Activated CD8-positive, alpha-beta memory T cell treated with anti-CD3 and anti-CD28 coated beads, Interleukin-2, amount 10 ng/mL, durations not matched to agents 7 days and 5 days (primary cell): ENCODE data around the gene VOPP1. TPM values are rescaled to one million over a fixed set of nuclear protein-coding genes. Genes with fewer than 3 reads are reported as not detected.
"Not testable (repeated sequence)": the region's sequence is repeated elsewhere in the genome, so short reads cannot be mapped to it uniquely, and the experiment has no call there.

Source experiments
- ATAC-seq: fragments of 150-1000 bp; cut with Tn5 transposase; one replicate; pipeline ENCODE4 v1.10.0; 2021; ENCODE audit warnings: moderate library complexity
- CTCF ChIA-PET: fragments of 350-600 bp; sonication (Branson Sonifier 250); formaldehyde crosslinking; loops from one replicate; lab custom pipeline; 2021; ENCODE audit warnings: antibody characterized with exemption; lab: Charles Lee
- DNase-seq: peaks from one replicate; pipeline ENCODE4 v3.0.0-alpha.2; 2020
- H3K27ac Mint-ChIP-seq: one replicate; pipeline ENCODE4 v1.8.0; 2021; ENCODE audit warnings: mild to moderate bottlenecking, mixed read lengths
- H3K27me3 Mint-ChIP-seq: one replicate; pipeline ENCODE4 v1.8.0; 2021; ENCODE audit warnings: mixed read lengths
- H3K36me3 Mint-ChIP-seq: one replicate; pipeline ENCODE4 v1.8.0; 2021; ENCODE audit warnings: mild to moderate bottlenecking, mixed read lengths
- H3K4me1 Mint-ChIP-seq: one replicate; pipeline ENCODE4 v1.8.0; 2021; ENCODE audit warnings: mixed read lengths
- H3K4me3 Mint-ChIP-seq: one replicate; pipeline ENCODE4 v1.8.0; 2021; ENCODE audit warnings: mild to moderate bottlenecking, moderate library complexity, mixed read lengths
- H3K9me3 Mint-ChIP-seq: one replicate; pipeline ENCODE4 v1.8.0; 2022; ENCODE audit warnings: low read depth, mixed read lengths
- total RNA-seq, 2 experiments: library from RNA; stranded (reverse); gene quantifications; one replicate each; pipeline ENCODE4 v1.2.3, GENCODE V29; 2021

VOPP1 gene
- total RNA-seq, 2 experiments from 2014 or later = 42.3 to 67.3 TPM

DNA sequence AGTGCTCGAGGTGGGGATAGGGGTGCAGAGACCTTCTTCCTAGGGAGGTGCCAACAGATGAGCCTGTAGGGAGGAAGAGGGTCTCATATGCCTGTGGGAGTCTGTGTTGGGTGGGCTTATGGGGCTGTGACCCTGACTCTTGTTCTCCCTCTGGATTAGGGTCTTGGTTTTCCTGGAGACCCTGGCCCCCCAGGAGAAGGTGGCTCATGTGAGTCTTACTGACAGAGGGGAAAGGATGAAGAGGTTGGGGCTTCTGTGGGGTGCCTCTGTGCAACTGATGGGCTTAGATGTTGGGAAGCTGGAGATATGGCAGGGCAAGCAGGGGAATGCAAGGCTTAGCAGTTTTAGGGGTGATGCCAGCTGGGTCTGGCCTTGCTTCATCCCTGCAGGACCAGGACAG, 20.2 kb upstream of the VOPP1 start:
- H3K4me1 Mint-ChIP-seq = no peaks in the 10 kb centered on the region
- H3K36me3 Mint-ChIP-seq = no peaks in the 10 kb centered on the region
- no peak overlapping the region for H3K4me3 Mint-ChIP-seq
- H3K9me3 Mint-ChIP-seq = no peaks in the 10 kb centered on the region
- no peak for ATAC-seq
- CTCF ChIA-PET = no interaction called here
- DNase-seq = no peak
- H3K27me3 Mint-ChIP-seq = peaks cover 9% of the 10 kb centered on the region
- H3K27ac Mint-ChIP-seq = no peak overlapping the region

DNA sequence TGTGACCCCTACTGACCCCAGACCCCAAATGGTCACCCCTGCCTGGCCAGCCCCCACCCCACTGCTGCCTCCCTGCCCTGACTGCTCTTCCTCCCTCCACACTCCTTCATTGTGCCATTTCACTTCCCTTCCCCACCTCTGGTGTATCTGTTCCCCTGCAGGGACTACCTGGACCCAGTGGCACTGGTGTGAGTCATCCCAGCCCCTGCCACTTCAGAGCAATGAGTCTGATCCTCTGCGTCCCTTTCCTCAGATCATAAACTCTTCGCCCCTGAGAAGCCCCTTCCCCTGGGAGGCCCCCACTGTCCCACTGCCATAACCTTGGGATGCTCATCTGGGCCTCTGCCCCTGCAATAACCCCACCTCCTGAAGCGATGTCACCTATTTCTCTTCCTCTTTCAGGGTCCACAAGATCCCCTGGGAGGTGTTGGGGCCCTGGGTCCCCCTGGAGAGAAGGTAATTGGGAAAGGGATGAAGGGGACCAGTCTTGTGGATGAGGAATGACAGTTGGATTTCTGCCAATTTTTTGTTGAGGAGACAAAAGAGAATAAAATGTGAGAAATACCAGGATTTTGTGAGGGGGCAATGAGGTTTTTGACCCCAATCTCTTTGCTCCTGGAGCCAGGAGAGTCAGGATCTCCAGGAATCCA, 19.1 kb upstream of the VOPP1 start:
- Mint-ChIP-seq H3K36me3 (no peaks in the 10 kb centered on the region), H3K27ac (no peak overlapping the region), H3K4me1 (no peaks in the 10 kb centered on the region), H3K4me3 (no peak overlapping the region), H3K9me3 (no peaks in the 10 kb centered on the region), H3K27me3 (peaks cover 12% of the 10 kb centered on the region)
- ATAC-seq (no peak), DNase-seq (no peak)
- CTCF ChIA-PET = no interaction called here

DNA sequence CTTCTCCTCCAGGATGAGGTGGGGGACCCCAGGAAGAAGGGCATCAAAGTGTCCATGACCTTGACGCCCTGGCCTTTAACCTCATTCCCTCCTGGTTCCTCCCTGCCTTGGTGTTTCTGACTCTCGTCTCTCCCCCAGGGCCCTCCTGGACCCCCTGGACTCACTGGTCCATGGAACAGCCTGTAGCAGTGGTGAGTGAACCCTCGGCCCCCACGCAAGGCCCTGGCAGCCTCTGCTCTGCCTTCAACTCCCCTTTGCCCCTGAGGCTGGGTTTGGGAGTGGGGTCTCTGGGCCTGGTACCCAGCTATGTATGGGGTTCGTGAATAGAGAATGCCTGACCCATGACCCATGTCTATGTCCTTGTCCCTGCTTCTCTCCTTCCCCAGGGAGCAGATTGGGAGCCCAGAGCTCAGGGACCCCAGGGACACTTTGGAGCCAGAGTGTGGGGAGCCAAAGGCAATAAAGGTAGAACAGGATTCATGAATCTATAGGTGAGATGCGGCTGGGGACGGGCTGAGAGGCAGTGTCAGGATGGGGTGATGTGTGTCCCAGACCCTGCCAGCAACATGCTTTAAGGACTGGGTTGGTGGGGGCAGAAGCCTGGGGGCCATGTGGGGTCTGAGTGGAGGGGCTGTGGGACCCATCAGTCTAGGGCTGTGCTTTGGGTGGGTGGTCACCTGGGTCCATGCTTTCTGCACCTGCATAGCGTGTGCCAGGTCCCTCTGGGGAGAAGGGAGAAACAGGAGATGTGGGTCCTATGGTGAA, 18.4 kb upstream of the VOPP1 start:
- CTCF ChIA-PET = no interaction called here
- Mint-ChIP-seq H3K27me3 (peaks cover 18% of the 10 kb centered on the region), H3K36me3 (no peaks in the 10 kb centered on the region), H3K9me3 (no peaks in the 10 kb centered on the region), H3K4me3 (no peak overlapping the region), H3K27ac (no peak overlapping the region), H3K4me1 (no peaks in the 10 kb centered on the region)
- no peak for DNase-seq
- ATAC-seq = no peak

DNA sequence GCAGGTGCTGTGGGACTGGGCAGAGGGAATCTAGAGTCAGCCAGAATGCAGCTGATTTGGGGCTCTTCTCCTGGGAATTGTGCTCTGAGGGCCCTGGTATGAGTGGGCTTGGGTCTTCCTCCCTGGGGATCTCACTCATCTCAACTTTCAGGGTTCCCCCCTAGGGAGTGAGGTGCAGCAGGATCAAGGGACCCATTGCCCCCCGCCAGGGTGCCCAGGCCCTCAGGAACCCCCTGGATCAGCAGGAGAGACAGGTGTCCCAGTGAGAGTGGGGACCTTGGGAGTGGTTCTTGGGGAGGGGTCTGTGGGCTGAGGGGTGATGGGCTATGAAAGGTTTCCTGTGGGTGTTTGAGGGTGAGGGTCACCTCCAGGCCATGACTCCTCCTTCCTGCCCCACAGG, 17.6 kb upstream of the VOPP1 start:
- no peaks in the 10 kb centered on the region for H3K9me3 Mint-ChIP-seq
- no peak overlapping the region for H3K27ac Mint-ChIP-seq
- no peak for ATAC-seq
- H3K4me1 Mint-ChIP-seq = no peaks in the 10 kb centered on the region
- peaks cover 14% of the 10 kb centered on the region for H3K27me3 Mint-ChIP-seq
- no peak overlapping the region for H3K4me3 Mint-ChIP-seq
- H3K36me3 Mint-ChIP-seq = no peaks in the 10 kb centered on the region
- no peak for DNase-seq
- CTCF ChIA-PET = no interaction called here

DNA sequence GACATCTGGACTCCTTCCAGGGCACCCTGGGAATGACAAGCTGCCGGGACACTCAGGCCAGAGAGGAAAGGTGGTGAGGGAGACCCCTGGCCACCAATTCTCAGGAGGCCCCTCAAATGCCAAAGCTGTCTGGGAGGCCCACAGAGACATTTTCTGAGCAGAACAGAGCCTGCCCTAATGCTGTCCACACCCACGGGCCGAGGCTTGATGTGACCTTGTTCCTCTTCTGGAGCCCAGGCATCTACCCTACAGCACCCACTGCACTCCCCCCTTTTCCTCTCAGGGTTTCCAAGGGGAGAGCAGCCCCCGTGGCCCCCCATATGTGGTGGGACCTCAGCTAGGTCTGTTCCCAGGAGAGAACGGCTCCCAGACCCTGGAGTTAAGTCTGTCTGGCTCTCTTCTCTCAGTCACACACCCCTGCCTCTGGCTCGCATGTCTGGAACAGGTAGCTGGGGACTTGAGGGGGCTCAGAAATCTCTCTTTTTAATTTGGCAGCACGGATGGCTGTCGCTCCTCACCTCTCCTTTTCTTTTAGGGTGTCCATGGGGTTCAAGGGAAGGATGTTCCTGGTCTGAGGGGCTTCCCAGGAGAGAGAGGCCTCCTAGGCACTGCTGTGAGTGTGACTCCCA, 16.8 kb upstream of the VOPP1 start:
- Mint-ChIP-seq H3K9me3 (no peaks in the 10 kb centered on the region), H3K27ac (no peak overlapping the region), H3K36me3 (no peaks in the 10 kb centered on the region)

DNA sequence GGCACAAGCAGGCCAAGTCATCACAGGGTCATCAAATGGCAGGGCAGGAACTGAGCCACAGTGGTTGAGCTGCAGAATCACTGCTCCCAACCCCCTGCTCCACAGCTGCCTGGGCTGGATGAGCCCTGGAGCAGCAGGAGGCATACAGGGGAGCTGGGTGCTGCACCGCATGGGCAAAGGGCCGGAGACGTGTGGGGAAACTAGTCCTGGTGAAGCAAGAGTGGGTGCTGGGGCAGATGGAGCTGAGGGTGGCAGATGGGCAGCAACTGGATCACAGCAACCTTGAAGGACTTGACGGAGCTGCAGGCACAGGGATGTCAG, 16.0 kb upstream of the VOPP1 start:
- peaks cover 13% of the 10 kb centered on the region for H3K27me3 Mint-ChIP-seq
- peak; percentile 16 for ATAC-seq
- H3K36me3 Mint-ChIP-seq = no peaks in the 10 kb centered on the region
- H3K27ac Mint-ChIP-seq = no peak overlapping the region
- H3K9me3 Mint-ChIP-seq = peaks cover 2% of the 10 kb centered on the region
- CTCF ChIA-PET = interaction anchor here (1.7 kb wide), 1 partner anchor 8 kb away, joined by 4 read pairs; no protein-coding TSS in a partner anchor
- H3K4me1 Mint-ChIP-seq = no peaks in the 10 kb centered on the region
- H3K4me3 Mint-ChIP-seq = no peak overlapping the region
- DNase-seq = no peak

More for the DNA sequence above, 16.8 kb upstream of the VOPP1 start:
- CTCF ChIA-PET = interaction anchor here (1.7 kb wide), 1 partner anchor 7 kb away, joined by 4 read pairs; no protein-coding TSS in a partner anchor
- Mint-ChIP-seq H3K4me3 (no peak overlapping the region), H3K4me1 (no peaks in the 10 kb centered on the region), H3K27me3 (peaks cover 14% of the 10 kb centered on the region)
- DNase-seq = no peak
- no peak for ATAC-seq

DNA sequence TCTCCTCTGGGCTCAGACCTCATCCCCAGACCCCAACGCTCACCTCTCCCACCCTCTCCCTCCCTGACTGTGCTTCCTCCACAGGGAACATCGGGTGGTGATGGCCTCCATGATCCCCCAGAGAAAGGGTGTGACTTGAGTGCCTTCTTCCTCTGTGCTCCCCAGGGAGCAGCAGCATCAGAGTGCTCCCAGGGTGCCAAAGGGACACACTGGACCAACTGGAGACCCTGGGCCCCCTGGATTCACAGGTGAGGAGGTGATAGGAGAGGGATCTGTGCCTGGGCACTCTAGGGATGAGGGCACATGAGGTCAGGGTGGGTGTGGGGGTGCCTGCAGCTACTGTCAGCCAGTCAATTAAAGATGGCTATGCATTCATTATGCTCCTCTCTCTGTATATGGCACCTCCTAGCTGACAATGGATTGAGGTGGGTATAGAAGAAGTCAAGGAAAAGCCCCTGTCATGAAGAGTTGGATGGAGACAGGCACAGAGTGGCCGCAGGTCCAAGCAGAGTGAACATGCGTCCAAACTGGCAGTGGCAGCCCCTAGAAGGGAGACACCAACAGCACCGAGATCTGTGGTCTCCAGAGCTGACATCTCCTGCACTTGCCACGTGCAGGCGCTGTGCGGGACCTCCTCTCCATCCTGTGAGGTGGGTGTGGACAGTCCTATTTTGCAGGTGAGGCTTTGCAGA, 15.5 kb upstream of the VOPP1 start:
- Mint-ChIP-seq H3K27me3 (peaks cover 13% of the 10 kb centered on the region), H3K4me1 (no peaks in the 10 kb centered on the region), H3K27ac (no peak overlapping the region), H3K36me3 (no peaks in the 10 kb centered on the region), H3K4me3 (no peak overlapping the region), H3K9me3 (peaks cover 3% of the 10 kb centered on the region)
- DNase-seq (no peak), ATAC-seq (no peak)
- CTCF ChIA-PET = interaction anchor here (1.7 kb wide), 1 partner anchor 9 kb away, joined by 4 read pairs; no protein-coding TSS in a partner anchor

DNA sequence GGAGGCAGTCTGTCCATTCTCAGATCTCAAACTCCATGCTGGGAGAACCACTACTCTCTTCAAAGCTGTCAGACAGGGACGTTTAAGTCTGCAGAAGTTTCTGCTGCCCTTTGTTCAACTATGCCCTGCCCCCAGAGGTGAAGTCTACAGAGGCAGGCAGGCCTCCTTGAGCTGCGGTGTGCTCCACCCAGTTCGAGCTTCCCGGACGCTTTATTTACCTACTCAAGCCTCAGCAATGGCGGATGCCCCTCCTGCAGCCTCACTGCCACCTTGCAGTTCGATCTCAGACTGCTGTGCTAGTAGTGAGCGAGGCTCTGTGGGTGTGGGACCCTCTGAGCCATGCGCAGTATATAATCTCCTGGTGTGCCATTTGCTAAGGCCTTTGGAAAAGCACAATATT, 10.4 kb upstream of the VOPP1 start:
- H3K27ac Mint-ChIP-seq, H3K4me3 Mint-ChIP-seq, H3K4me1 Mint-ChIP-seq, DNase-seq, CTCF ChIA-PET, ATAC-seq, H3K9me3 Mint-ChIP-seq, H3K36me3 Mint-ChIP-seq: not testable (repeated sequence)
- H3K27me3 Mint-ChIP-seq = peaks cover 23% of the 10 kb centered on the region

DNA sequence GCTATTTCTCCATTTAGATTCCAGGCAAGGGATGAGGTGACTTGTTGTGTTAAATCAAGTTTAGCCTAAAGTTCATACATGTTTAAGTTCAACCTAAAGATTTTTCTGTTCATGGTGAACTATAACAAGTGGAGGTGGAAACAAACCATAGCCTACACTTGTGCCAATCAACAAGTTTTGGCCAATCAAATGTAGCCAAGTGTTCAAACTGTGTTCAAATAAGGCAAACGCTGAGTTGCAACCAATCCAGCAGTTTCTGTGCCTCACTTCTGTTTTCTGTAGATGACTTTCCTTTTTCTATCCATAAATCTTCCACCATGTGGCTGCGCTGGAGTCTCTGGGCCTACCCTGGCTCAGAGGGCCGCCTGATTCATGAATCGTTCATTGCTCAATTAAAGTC, 4.5 kb upstream of the VOPP1 start:
- Mint-ChIP-seq H3K9me3 (no peaks in the 10 kb centered on the region), H3K27ac (no peak overlapping the region), H3K27me3 (peaks cover 7% of the 10 kb centered on the region), H3K4me1 (peaks cover 28% of the 10 kb centered on the region), H3K36me3 (peaks cover 2% of the 10 kb centered on the region), H3K4me3 (no peak overlapping the region)
- CTCF ChIA-PET = no interaction called here
- ATAC-seq (no peak), DNase-seq (no peak)

DNA sequence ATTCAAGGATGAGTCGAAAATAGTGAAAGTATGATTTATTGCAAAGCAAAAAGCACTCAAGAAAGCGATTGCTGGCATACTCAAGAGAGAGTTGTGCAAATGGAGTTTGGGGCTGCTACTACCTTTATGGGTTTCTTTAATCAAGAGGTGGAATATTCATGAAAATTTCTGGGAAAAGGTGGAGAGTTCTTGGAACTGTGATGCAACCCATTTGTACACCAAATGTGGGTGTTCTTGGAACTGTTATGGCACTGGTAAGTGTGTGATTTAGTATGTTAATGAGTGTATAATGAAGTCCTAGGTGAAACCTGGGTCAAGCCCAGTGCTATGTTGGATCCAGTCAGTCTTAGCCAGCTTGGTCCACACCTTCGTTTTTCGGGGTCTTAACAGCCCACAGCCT, 3.4 kb upstream of the VOPP1 start:
- no peaks in the 10 kb centered on the region for H3K9me3 Mint-ChIP-seq
- CTCF ChIA-PET = interaction anchor here (6.0 kb wide), 1 partner anchor 42 kb away, joined by 33 read pairs; no protein-coding TSS in a partner anchor
- H3K27ac Mint-ChIP-seq = no peak overlapping the region
- H3K36me3 Mint-ChIP-seq = peaks cover 2% of the 10 kb centered on the region
- no peak overlapping the region for H3K4me3 Mint-ChIP-seq
- DNase-seq (peak; percentile 14), ATAC-seq (no peak)
- peaks cover 6% of the 10 kb centered on the region for H3K27me3 Mint-ChIP-seq
- peaks cover 30% of the 10 kb centered on the region for H3K4me1 Mint-ChIP-seq

DNA sequence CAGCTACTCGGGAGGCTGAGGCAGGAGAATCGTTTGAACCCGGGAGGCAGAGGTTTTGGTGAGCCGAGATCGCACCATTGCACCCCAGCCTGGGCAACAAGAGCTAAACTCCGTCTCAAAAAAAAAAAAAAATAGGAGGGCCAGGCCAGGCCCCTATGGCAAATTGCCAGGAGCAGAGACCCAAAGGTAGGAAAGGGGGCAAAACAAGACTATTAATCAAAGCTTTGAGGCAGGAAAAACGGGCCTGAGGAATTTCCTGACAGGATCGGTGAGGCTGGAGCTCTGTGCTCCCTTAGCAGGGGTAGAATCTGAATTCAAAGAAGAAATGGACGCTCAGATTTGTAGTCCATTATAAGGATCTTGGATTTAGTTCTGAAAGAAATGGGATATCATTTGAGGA, 2.8 kb upstream of the VOPP1 start:
- ATAC-seq = no peak
- peaks cover 4% of the 10 kb centered on the region for H3K27me3 Mint-ChIP-seq

DNA sequence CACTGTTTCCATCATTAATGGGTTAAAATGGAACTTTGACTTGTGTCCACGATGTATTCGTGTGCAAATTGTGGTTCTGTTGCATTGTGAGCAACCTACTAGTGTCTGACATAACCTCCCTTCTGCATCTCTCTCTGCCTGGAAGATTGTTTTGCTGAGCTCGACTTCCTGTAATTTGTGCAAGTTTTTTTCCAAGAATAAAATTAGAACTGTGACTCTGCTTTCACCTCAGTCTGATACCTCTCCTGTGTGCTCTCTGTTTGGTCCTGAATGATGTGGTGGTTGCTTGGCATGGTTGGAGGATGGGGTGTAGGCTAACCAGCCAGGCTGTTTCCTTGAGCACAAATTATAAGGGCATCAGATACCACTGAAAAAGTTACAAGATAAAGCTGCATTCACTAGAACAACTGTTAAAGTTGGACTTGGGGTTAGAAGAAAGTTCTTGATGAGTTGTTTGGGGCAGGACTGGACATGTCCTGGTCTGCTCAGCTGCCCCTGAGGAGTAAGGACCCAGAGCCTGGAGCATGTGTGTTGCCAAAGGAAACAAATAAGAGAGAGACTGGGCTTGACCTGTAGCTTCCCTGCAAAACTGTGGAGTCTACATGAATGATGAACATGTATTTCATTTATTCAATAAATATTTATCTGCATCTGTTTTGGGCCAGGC, 1.9 kb upstream of the VOPP1 start:
- DNase-seq = peak; percentile 35

More for the DNA sequence above, 2.8 kb upstream of the VOPP1 start:
- CTCF ChIA-PET = interaction anchor here (6.0 kb wide), 1 partner anchor 41 kb away, joined by 33 read pairs; no protein-coding TSS in a partner anchor
- Mint-ChIP-seq H3K4me3 (no peak overlapping the region), H3K36me3 (peaks cover 2% of the 10 kb centered on the region), H3K4me1 (peaks cover 34% of the 10 kb centered on the region), H3K9me3 (no peaks in the 10 kb centered on the region), H3K27ac (no peak overlapping the region)
- peak; percentile 3 for DNase-seq

More for the DNA sequence above, 1.9 kb upstream of the VOPP1 start:
- no peak for ATAC-seq
- peak overlapping the region; percentile 8 for H3K27ac Mint-ChIP-seq
- peak overlapping the region; percentile 43 for H3K4me3 Mint-ChIP-seq
- no peaks in the 10 kb centered on the region for H3K9me3 Mint-ChIP-seq
- CTCF ChIA-PET = interaction anchor here (0.9 to 6.0 kb wide), 4 partner anchors 18 to 72 kb away, joined by 3 to 33 read pairs (median 4); no protein-coding TSS in a partner anchor
- no peaks in the 10 kb centered on the region for H3K27me3 Mint-ChIP-seq
- peaks cover 43% of the 10 kb centered on the region for H3K4me1 Mint-ChIP-seq
- peaks cover 2% of the 10 kb centered on the region for H3K36me3 Mint-ChIP-seq
